HG02970 (cell line): ENCODE data around the gene LMO7.
"Not testable (repeated sequence)": the region's sequence is repeated elsewhere in the genome, so short reads cannot be mapped to it uniquely, and the experiment has no call there.

ENCODE experiments used
- ATAC-seq: cut with Tn5 transposase; IDR thresholded peaks from one replicate; pipeline ENCODE4 v1.9.1; 2021; ENCODE audit warnings: mild to moderate bottlenecking, moderate library complexity, moderate number of reproducible peaks; ENCODE audit not compliant: unreplicated experiment, low FRiP score

Gene LMO7

DNA sequence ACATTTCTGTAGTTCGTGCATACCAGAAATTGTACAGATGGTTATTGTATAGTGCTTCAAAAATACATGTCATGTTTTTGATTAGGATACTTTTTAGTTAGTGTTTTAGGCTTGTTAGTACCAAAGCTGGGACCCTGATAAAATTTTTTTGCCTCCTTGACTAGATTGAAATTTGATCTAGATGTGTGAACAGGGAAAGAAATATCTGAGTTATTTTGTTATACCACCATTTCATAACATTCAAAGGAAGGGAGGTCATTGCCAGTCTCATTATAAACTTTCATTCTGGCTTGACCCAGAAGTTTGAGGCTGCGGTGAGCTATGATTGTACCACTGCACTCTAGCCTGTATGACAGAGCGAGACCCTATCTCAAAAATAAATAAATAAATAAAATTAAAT, 9.0 kb downstream of the LMO7 start:
- ATAC-seq: no peak

DNA sequence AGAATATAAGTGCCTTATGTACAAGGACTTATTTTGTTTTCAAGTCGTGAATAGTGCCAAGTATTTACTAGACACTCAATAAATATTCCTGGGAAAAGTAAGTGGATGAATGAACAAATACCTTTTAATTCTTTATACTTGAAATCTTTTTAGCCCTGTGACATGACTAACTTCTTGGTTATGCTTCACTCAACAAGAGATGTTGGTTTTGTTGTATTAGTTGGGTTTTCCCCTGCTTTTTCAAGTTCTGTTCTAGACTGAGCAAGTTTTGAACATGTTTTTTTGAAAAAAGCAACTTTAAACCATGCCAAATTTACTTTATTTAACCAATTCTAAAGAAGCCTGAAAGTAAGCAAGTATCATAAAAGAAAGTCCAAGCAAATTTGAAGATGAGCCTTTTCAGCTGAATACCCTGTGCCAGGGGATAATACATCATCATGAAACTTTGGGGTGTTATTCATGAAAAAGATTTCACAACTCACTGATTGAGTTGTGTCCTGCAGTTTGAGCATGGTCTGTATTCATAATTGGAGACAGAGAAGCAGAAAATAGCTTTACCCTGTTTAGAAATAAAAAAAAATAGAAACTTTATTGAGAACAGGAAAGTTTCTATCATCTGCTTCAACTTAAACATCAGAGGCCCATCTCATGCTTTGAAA, 11.1 kb downstream of the LMO7 start:
- peak; percentile 69 for ATAC-seq

DNA sequence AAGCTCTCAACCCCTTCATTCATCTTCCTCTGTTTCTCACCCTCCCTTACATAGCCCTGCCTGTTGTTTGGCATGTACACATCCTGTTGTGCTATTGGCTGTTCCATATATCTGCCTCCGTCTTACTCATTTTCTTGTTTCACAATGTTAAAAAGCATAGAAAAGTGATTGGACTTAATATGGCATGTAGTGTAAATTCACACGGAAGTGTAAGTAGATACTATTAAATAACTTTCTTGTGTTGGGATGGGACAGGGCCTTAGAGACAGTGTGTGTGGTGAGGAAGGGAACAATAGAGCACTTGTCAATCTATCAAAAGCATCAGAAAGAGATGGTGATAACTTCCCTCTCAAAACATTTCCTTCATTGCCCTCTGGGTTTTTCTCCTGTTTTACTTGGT, 12.3 kb downstream of the LMO7 start:
- ATAC-seq: no peak

DNA sequence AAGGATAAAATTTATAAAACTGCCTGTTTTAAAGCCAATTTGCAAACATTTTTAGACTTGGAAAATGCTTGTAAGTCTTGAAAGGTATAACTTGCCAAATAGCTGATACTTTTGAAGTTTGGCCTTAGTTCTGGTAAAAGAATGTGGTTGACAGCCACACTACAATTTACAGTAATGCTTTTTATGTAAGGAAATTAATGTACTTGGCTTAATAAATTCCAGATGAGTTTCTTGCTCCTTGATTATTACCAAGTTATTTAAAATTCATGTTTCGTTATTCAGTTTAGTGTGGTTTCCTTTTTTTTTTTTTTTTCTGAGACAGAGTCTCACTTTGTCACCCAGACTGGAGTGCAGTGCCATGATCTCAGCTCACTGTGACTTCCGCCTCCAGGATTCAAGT, 14.9 kb downstream of the LMO7 start:
- ATAC-seq: no peak

DNA sequence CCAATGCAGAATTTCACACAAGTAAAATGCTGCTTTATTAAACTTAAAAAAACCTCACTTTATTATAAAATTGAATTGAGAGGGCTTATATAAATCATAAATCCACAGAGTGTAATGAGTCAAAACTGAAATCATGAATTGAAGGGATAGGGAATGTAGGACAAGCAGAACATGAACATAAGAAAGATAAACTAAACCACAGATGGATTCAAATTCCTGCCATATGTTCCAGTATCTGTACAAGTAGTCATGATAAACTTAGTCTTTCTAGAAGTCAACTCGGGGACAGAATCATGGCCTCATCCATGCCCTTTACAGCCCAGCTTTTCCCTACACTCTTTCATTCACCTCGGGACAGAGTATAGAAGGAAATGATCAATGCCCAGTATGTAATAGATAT, 16.6 kb downstream of the LMO7 start:
- no peak for ATAC-seq

DNA sequence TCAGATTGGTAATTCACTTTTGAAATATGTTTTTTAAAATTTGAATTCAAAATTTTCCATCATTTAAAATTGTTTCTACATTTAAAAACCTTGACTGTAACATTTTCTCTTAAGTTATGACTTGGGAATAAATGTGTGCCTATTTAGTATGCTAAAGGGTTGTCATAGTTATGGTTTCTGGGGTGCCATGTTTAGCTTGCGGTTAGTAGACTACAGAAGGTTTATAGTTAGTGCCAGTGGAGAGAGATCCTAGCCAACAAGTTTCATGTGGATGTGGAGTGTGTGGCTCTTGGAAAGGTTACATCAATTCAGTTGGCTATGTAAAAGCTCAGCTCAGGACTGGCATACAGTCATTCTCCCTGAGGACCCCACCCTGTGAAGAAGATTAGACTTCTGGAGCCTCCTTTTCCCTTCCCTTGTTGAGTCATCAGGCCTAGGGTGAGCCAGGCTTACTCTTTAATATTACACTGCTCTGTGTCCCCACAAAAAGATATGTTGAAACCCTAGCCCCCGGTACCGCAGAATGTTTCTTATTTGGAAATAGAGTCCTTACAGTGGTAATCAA, 20.4 kb downstream of the LMO7 start:
- ATAC-seq: no peak

DNA sequence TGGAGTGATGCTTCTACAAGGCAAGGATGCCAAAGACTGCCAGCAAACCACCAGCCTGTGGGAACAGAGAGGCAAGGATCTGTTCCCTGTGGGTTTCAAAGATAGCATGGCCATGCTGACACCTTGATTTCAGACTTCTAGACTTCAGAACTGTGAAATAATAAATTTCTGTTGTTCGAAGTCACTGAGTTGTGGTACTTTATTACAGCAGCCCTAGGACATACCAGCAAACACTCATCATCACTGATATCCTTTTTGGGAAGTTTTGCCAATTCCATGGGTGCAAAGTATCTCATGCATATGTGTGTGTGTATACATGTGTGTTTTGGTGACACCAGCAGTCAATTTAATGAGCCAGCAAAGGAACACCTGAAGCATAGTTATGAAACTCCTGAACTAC, 21.0 kb downstream of the LMO7 start:
- ATAC-seq: no peak

DNA sequence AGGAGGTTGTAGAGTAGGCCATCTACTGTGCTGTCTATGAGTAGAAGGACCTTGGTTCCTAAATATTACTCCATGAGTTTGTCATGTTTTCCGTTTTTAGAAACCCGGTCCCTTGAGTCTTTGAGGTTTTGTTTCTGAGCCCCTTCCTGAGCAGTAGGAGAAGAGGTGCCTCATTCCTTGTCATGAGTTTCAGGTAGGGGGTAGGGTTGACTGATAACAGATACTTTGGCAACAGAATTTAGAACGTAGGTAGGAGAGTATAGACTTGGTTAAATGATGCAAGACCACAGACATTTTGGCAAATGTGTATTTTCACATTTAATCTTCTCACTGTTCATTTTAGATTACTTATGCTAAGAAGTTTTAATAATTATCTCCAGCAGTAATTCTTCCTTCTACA, 24.6 kb downstream of the LMO7 start:
- ATAC-seq: no peak

DNA sequence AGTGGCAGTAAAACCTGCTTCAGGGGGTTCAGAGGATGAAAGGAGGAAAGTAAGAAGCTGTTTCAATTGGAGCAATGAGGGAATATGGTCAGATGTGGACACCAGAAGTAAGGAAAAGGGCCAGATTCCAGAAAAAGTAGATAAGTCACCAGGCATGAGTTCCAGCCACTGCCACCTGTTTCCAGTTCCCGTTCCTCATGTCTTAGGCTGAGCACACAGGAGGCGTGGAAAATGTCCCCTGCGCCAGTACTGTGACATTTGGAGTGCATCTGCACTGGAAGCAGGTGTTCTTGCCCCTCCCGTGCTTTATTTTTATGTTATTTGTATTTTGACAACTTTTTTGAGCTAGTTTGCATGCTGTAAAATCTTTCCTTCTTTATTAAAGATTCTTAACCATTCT, 25.3 kb downstream of the LMO7 start:
- ATAC-seq: no peak

DNA sequence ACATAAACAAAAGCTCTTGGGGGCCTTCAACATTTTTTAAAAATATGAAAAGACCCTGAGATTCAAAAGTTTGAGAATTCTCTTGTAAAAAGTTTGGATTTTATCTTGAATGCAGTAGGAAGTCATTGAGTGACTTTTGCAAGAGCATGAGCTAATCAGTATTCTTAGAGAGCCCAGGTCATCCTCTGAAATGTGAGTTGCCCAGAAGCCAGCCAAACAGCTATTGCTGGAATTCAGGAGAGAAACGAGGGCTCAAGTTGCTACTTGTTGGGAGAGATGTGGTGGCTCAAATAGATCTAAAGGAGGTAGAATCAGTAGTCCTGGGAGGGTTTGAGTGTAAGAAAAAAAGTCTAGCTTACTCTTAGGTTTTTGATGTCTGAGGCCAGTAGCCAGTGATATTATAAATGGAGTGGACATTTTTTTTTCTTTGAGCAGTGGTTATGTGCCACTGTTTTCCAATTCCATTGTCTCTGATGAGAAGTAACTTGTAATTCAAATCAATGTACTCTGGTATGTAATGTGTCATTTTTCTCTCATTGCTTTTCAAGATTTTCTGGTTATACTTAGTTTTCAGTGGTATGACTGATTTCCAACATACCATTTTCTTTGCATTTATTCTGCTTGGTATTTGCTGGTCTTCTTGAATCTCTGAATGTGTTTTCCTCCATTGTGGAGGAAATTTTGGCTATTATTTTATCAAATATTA, 30.7 kb downstream of the LMO7 start:
- ATAC-seq: no peak

DNA sequence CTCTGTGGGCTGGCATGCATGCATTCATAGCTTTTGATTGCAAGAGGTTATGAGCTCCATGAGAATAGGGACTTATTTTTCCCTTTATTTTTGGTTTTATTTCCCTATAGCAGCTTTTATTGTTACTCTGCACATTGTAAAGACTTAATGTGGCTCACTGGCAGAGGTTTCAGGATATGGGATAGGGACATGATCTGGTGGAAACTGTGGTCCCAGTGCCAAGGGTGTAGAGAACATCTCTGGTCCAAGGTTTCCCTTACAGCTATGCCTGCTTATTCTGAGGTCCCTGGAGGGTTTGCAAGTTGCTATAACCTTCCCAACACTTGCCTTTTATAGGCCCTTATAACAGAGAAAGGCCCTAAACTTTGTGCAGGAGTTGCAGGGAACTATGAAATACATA, 33.6 kb downstream of the LMO7 start:
- no peak for ATAC-seq

DNA sequence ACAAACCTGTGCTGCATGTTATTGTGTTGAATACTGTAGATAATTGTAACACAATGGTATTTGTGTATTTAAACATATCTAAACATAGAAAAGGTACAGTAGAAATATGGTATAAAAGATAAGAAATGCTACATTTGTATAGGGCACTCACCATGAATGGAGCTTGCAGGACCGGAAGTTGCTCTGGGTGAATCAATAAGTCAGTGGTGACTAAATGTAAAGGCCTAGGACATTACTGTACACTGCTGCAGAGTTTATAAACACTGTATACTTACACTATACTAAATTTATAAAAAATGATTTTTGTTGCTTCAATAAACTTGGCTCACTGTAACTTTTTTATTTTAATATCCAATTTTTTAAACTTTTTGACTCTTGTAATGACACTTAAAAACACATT, 34.4 kb downstream of the LMO7 start:
- no peak for ATAC-seq

DNA sequence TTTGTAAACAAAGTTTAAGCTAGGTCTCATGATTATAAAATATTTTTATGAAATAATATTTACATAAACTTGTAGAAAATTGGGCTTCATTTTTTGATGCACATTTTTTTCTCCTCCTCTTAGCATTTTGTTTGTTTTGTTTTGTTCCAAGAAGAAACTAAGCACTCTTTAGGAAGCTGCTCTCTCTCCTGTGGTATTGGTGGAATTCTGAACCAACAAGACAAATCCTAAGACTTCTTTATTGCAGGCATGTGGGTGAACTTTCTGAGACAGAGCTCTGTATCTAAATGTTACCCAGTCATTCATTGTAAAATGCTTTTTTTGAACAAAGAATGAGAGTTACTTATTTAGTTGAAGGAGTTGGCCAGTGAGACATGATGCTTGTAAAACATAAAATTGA, 39.3 kb downstream of the LMO7 start:
- no peak for ATAC-seq

DNA sequence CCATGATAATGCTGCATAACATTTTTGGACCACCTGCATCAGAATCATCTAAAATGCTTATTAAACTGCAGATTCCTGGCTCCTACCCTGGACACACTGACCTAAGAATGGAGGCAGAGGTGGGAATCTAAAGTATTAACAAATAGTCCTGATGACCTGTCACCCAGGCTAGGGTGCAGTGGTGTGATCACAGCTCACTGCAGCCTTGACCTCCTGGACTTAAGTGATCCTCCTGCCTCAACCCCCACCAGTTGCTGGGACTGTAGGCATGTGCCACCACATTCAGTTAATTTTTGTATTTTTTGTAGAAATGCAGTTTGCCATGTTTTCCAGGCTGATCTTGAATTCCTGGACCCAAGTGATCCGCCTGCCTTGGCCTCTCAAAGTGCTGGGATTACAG, 43.3 kb downstream of the LMO7 start:
- no peak for ATAC-seq

DNA sequence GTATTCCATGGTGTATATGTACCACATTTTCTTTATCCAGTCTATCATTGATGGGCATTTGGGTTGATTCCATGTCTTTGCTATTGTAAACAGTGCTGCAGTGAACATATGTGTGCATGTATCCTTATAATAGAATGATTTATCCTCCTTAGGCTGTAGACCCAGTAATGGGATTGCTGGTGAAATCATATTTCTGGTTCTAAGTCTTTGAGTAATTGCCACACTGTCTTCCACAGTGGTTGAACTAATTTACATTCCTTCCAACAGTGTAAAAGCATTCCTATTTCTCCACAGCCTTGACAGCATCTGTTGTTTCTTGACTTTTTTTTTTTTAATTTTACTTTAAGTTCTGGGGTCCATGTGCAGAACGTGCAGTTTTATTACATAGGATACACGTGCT, 44.1 kb downstream of the LMO7 start:
- ATAC-seq: not testable (repeated sequence)

DNA sequence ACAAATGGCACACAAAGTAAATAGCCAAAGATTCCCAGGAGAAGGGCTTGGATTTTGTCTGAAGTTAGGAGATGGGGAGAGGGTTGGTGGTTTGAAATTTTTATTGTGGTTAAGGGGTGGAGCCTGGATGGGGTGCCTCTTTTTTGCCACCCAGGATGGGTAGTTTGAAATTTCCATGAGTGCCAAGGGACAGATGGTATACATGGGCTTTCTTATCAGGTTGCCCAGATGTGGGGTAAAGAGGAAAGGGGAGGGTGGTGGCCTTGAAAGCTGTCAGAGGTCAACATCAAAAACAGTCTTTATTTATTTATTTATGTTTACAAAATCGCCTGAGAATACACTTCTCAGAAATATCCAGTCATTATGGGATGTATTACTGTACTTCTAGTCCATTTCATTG, 46.2 kb downstream of the LMO7 start:
- no peak for ATAC-seq

DNA sequence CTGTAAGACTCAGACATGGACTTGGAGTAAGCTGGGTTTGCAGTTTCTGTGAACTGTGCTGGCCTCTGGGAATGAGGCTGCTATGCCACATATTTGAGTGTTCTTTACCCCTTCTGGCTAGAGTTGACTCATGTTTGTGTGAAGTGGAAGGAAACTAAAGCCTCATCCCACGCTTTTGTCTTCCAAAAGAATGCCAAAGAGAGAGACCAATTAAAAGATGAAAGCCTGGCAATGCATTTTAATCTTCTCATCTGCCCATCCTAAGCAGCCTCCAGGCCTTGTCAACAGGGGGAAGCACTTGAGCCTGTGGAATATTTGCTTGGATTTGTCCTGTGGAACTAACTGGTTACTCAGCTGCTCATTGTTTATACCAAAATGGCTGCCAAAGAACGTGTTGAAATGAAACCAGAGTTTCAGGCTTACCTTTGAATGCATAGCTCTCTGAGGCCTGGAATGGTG, 49.1 kb downstream of the LMO7 start:
- no peak for ATAC-seq

DNA sequence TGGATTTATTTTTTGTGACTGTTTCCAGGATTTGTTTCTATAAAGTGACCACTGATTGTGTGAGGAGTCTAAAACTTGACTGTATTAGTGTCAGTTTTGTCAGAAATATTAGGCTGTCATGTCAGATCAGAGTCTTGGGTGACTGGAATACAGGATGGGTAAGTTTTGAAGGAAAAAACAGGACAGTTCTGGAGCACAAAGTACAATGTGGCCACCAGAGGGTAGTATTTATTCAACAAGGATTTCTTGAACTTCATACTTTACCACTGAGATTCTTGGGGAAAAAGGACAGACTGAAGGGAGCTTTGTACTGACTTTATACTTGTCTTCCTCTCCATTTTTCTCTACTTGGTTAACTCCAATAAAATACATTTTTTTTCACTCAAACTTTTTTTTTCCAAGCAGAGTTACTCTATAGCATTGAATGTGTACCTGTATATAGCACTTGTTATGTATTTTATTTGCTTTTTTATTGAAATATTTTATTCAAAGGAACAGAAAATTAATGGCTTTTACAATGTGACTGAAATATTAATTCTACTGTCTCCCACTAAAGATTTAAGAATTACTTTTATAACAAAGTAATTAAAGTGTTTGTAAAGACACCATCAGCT, 51.1 kb downstream of the LMO7 start:
- no peak for ATAC-seq

DNA sequence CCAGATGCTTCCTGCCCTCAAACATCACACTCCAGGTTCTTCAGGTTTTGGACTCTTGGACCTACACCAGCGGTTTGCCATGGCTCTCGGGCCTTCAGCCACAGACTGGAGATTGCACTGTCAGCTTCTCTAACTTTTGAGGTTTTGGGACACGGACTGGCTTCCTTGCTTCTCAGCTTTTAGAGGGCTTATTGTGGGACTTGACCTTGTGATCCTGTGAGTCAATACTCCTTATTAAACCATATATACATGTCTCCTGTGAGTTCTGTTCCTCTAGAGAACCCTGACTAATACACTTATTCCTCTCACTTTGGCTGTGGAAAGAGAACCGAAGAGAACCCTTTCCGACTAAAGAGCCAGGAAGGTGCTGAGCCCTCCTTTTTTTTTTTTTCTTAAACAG, 53.6 kb downstream of the LMO7 start:
- ATAC-seq: no peak

DNA sequence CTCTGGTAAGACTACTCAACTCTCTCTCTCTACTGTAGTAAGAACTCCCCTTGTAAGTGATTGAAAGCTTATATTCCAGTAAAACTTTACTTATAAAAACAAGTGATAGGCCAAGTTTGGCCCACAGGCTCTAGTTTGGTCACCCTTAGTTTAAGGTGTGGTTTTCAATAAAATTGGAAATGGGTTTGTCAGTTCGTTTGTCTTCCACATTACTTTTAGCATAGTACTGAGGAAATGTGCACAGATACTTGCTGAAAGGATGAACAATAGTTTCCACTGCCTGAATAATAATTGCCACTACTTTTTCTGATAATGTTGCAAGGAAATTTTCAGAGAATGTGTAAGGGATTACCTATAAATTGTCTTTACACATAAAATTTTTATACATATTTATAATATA, 54.5 kb downstream of the LMO7 start:
- no peak for ATAC-seq

DNA sequence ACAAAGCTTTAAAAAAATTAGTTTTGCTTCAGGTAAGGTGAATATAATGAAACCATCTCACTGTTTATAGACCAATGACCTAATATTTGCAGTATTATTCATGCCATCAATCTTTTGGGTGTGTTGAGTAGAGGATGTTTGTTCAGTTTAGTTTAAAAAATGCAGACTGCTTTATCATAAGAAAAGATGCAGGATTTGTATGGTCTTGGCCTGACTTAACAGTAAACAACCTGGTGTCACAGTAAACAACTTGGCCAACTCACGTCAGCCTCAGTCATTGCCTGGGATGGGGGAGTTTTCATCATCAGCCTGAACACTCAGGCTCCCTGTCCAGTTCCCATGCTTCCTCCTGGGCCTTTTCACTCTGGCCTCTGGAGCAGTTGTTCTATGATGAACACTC, 55.1 kb downstream of the LMO7 start:
- ATAC-seq: no peak

DNA sequence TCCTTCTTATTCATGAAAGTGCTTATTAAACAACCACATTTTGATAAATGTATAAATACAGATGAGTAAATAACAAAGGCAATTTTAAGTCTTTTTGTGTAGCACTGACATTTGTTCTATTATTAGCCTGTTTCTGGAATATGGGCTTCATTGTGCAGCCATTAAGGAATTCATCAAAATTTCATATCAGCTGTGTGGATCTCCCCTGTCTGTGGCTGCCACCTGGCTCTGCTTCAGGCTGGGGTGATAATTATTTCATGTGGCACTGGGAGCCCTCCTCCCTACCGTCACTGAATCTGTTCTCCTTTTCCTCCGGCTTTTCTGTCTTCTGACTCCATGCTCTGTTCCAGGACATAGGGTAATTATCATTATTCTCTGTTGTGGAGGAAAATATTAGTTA, 57.1 kb downstream of the LMO7 start:
- ATAC-seq: no peak
